H1 (cell line): ENCODE measurements around the gene HYLS1. TPM values are rescaled to one million over a fixed set of nuclear protein-coding genes. Genes with fewer than 3 reads are reported as not detected.

Experiments
- SP4 ChIP-seq: IDR thresholded peaks from 2 replicates; pipeline ENCODE4 v1.6.1; 2012; ENCODE audit warnings: low read length, inconsistent platforms
- polyA plus RNA-seq, 7 experiments: library from polyadenylated mRNA; depleted of rRNA in 3 of 7; stranded (reverse) in 5 of 7; unstranded in 2 of 7; fragments of >200 nt in 5 of 7; fragments of 200-250 nt in 2 of 7; gene quantifications; 1 replicate in 5 of 7; 2 replicates in 1 of 7; 4 replicates in 1 of 7; pipeline versions ENCODE4 v1.2.1 to v1.2.3, GENCODE V29; 2011 to 2013; ENCODE audit warnings: missing spikeins in 2 of 7, mixed read lengths in 2 of 7
- total RNA-seq: library from RNA; stranded (reverse); fragmentation: NEBNext Ultra II Directional; extraction: Animal tissue kit (Norgen Biotek cat#: 25700); gene quantifications from 2 replicates; pipeline ENCODE4 v1.2.1, GENCODE V29; 2021

Gene HYLS1
- total and polyA plus RNA-seq, 2 of the 8 experiments (the other 6 are each of a cell fraction or from before 2014, with no cell fraction given): 5.1 to 11.6 TPM

DNA sequence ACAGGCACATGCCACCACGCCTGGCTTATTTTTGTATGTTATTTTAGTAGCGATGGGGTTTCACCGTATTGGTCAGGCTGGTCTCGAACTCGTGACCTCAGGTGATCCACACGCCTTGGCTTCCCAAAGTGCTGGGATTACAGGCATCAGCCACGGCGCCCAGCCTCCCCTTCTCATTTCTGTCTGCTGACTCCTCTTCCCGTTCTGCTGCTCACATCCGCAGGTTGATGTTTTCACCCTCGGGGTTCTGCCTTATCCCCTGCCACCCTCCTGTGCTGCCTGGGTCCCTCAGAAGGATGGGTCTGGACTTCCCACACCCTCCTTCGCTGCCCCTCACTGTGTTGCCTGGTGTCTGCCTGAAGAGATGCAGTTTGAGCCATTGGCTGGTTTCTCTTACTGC, 39.2 kb downstream of the HYLS1 start (continued):
- TF ChIP-seq SP4: no peak
